ENCODE results near the gene CADM3. TPM values are rescaled to one million over a fixed set of nuclear protein-coding genes. Genes with fewer than 3 reads are reported as not detected.

CADM3 gene
- total RNA-seq, 1 donor from 2014 or later: 18.2 TPM

DNA sequence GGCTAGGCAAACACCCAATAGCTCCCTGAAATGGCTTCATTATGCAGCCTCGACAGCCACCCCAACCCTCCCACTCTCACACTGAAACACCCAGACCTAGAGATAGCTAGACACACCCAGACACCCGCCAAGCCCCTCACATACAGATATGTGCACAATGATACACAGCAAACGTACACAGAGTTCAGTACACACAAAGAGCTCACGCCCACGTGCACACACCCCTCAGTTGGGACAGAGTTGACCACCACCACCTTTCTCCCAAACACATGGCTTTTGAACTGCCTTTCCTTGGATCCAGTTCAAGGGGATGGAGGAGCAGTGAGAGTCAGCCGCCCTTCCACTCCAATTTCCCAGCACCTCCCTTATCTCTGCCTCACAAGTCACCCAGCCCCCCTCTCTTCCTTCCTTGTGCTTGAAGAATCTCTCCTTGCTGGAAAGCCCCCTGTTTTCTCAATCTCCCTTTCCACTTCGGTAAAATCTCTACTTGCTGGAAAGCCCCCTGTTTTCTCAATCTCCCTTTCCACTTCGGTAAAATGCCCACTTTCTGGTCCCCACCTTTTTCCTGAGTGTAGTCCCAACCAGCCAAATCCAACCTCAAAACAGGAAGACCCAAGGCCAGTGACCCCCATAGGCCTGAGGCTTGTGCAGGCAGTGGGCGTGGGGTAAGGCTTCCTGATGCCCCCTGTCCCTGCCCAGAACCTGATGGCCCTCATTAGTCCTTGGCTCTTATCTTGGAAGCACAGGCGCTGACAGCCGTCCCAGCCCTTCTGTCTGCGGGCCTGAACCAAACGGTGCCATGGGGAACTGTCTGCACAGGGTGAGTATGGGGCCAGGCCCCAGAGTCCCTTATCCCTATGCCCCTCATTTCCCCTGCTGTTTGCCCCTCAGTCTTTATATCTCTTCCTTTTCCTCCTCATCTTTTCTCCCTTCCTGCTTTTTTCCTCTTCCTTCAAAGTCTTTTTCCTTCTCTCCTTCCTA lies 33.0 kb downstream of the CADM3 start, which contains the start of gene ACKR1:
ACKR1 (plus strand) TSS at position 715 of the 981 bp plus-strand sequence; CDS start at position 800, 85 bp downstream.
- Histone ChIP-seq H3K79me2 (ENCODE audit: insufficient read depth, low read length) (no peaks in the 10 kb centered on the region), H3K9me3 (ENCODE audit: insufficient read depth, low read depth, low read length) (no peaks in the 10 kb centered on the region), H3K27me3 (ENCODE audit: insufficient read depth, low read length) (peaks cover 9% of the 10 kb centered on the region), H3K36me3 (ENCODE audit: insufficient read depth, low read length) (no peaks in the 10 kb centered on the region), H3K27ac (ENCODE audit: low read depth, low read length) (no peak within 1 kb of the TSS), H3K4me1 (ENCODE audit: insufficient read depth, low read length) (no peaks in the 10 kb centered on the region), H3K9ac (ENCODE audit: low read length) (no peak within 1 kb of the TSS), H4K20me1 (ENCODE audit: insufficient read depth, low read length) (no peaks in the 10 kb centered on the region), H2AFZ (ENCODE audit: low read depth, low read length) (no peak within 1 kb of the TSS), H3K4me3 (ENCODE audit: insufficient read depth, low read depth, low read length) (no peak within 1 kb of the TSS), H3K4me2 (ENCODE audit: low read length) (no peak within 1 kb of the TSS)
- Mint-ChIP-seq H3K9me3 (ENCODE audit: unreplicated experiment) (no peaks in the 10 kb centered on the region), H3K4me1 (ENCODE audit: low read depth, unreplicated experiment) (no peaks in the 10 kb centered on the region), H3K4me3 (ENCODE audit: unreplicated experiment) (no peak within 1 kb of the TSS), H3K36me3 (ENCODE audit: low read depth, unreplicated experiment) (peaks cover 5% of the 10 kb centered on the region), H3K27ac (ENCODE audit: unreplicated experiment) (no peak within 1 kb of the TSS), H3K27me3 (ENCODE audit: low read depth, unreplicated experiment) (peaks cover 74% of the 10 kb centered on the region)
- DNase-seq (ENCODE audit: low read depth) (no peak), FAIRE-seq (no peak)
- TF ChIP-seq, protein P1, sequence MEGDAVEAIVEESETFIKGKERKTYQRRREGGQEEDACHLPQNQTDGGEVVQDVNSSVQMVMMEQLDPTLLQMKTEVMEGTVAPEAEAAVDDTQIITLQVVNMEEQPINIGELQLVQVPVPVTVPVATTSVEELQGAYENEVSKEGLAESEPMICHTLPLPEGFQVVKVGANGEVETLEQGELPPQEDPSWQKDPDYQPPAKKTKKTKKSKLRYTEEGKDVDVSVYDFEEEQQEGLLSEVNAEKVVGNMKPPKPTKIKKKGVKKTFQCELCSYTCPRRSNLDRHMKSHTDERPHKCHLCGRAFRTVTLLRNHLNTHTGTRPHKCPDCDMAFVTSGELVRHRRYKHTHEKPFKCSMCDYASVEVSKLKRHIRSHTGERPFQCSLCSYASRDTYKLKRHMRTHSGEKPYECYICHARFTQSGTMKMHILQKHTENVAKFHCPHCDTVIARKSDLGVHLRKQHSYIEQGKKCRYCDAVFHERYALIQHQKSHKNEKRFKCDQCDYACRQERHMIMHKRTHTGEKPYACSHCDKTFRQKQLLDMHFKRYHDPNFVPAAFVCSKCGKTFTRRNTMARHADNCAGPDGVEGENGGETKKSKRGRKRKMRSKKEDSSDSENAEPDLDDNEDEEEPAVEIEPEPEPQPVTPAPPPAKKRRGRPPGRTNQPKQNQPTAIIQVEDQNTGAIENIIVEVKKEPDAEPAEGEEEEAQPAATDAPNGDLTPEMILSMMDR (IDR thresholded peaks at IDR 0.05; ENCODE audit: insufficient read depth, low read depth, low read length): no peak
- TF ChIP-seq EZH2 (IDR thresholded peaks at IDR 0.05; ENCODE audit: insufficient read depth, low read length): no peak

DNA sequence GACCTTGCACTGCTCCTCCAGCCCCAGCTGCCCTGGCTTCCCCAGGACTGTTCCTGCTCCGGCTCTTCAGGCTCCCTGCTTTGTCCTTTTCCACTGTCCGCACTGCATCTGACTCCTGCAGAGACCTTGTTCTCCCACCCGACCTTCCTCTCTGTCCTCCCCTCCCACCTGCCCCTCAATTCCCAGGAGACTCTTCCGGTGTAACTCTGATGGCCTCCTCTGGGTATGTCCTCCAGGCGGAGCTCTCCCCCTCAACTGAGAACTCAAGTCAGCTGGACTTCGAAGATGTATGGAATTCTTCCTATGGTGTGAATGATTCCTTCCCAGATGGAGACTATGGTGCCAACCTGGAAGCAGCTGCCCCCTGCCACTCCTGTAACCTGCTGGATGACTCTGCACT lies 33.8 kb downstream of the CADM3 start:
- DNase-seq (ENCODE audit: low read depth) (no peak), FAIRE-seq (no peak)
- Histone ChIP-seq H3K9ac (ENCODE audit: low read length) (no peak overlapping the region), H3K4me2 (ENCODE audit: low read length) (no peak overlapping the region), H3K27ac (ENCODE audit: low read depth, low read length) (no peak overlapping the region), H3K4me1 (ENCODE audit: insufficient read depth, low read length) (no peaks in the 10 kb centered on the region), H3K27me3 (ENCODE audit: insufficient read depth, low read length) (peaks cover 9% of the 10 kb centered on the region), H3K79me2 (ENCODE audit: insufficient read depth, low read length) (no peaks in the 10 kb centered on the region), H2AFZ (ENCODE audit: low read depth, low read length) (no peak overlapping the region), H4K20me1 (ENCODE audit: insufficient read depth, low read length) (no peaks in the 10 kb centered on the region), H3K36me3 (ENCODE audit: insufficient read depth, low read length) (no peaks in the 10 kb centered on the region), H3K9me3 (ENCODE audit: insufficient read depth, low read depth, low read length) (no peaks in the 10 kb centered on the region), H3K4me3 (ENCODE audit: insufficient read depth, low read depth, low read length) (no peak overlapping the region)
- Mint-ChIP-seq H3K27me3 (ENCODE audit: low read depth, unreplicated experiment) (peaks cover 74% of the 10 kb centered on the region), H3K36me3 (ENCODE audit: low read depth, unreplicated experiment) (no peaks in the 10 kb centered on the region), H3K4me3 (ENCODE audit: unreplicated experiment) (no peak overlapping the region), H3K4me1 (ENCODE audit: low read depth, unreplicated experiment) (no peaks in the 10 kb centered on the region), H3K27ac (ENCODE audit: unreplicated experiment) (no peak overlapping the region), H3K9me3 (ENCODE audit: unreplicated experiment) (no peaks in the 10 kb centered on the region)
- TF ChIP-seq, protein P1 (IDR thresholded peaks at IDR 0.05; ENCODE audit: insufficient read depth, low read depth, low read length): no peak
- no peak for TF ChIP-seq EZH2 (IDR thresholded peaks at IDR 0.05; ENCODE audit: insufficient read depth, low read length)

DNA sequence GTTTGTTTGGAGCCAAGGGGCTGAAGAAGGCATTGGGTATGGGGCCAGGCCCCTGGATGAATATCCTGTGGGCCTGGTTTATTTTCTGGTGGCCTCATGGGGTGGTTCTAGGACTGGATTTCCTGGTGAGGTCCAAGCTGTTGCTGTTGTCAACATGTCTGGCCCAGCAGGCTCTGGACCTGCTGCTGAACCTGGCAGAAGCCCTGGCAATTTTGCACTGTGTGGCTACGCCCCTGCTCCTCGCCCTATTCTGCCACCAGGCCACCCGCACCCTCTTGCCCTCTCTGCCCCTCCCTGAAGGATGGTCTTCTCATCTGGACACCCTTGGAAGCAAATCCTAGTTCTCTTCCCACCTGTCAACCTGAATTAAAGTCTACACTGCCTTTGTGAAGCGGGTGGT lies 34.7 kb downstream of the CADM3 start:
- H4K20me1 ChIP-seq (ENCODE audit: insufficient read depth, low read length): no peaks in the 10 kb centered on the region
- no peak overlapping the region for H3K9ac ChIP-seq (ENCODE audit: low read length)
- no peaks in the 10 kb centered on the region for H3K9me3 ChIP-seq (ENCODE audit: insufficient read depth, low read depth, low read length)
- H3K27me3 ChIP-seq (ENCODE audit: insufficient read depth, low read length): peaks cover 9% of the 10 kb centered on the region
- H3K9me3 Mint-ChIP-seq (ENCODE audit: unreplicated experiment): no peaks in the 10 kb centered on the region
- H3K4me1 Mint-ChIP-seq (ENCODE audit: low read depth, unreplicated experiment): no peaks in the 10 kb centered on the region
- no peak overlapping the region for H3K4me2 ChIP-seq (ENCODE audit: low read length)
- H3K36me3 ChIP-seq (ENCODE audit: insufficient read depth, low read length): no peaks in the 10 kb centered on the region
- H3K4me1 ChIP-seq (ENCODE audit: insufficient read depth, low read length): no peaks in the 10 kb centered on the region
- no peak overlapping the region for H3K27ac Mint-ChIP-seq (ENCODE audit: unreplicated experiment)
- H3K27me3 Mint-ChIP-seq (ENCODE audit: low read depth, unreplicated experiment): peaks cover 72% of the 10 kb centered on the region
- H3K4me3 Mint-ChIP-seq (ENCODE audit: unreplicated experiment): no peak overlapping the region
- DNase-seq (ENCODE audit: low read depth) (no peak), FAIRE-seq (no peak)
- H3K27ac ChIP-seq (ENCODE audit: low read depth, low read length): no peak overlapping the region
- H3K79me2 ChIP-seq (ENCODE audit: insufficient read depth, low read length): no peaks in the 10 kb centered on the region
- no peak for TF ChIP-seq EZH2 (IDR thresholded peaks at IDR 0.05; ENCODE audit: insufficient read depth, low read length)
- TF ChIP-seq, protein P1 (IDR thresholded peaks at IDR 0.05; ENCODE audit: insufficient read depth, low read depth, low read length): no peak
- H2AFZ ChIP-seq (ENCODE audit: low read depth, low read length): no peak overlapping the region
- no peak overlapping the region for H3K4me3 ChIP-seq (ENCODE audit: insufficient read depth, low read depth, low read length)
- no peaks in the 10 kb centered on the region for H3K36me3 Mint-ChIP-seq (ENCODE audit: low read depth, unreplicated experiment)
